GM19468 (cell line): ENCODE measurements around the gene KLHL25.
"Not testable (repeated sequence)": the region's sequence is repeated elsewhere in the genome, so short reads cannot be mapped to it uniquely, and the experiment has no call there.

Experiments
- ATAC-seq: cut with Tn5 transposase; IDR thresholded peaks from one replicate; pipeline ENCODE4 v1.9.1; 2021; ENCODE audit warnings: mild to moderate bottlenecking, moderate library complexity, moderate number of reproducible peaks; ENCODE audit not compliant: unreplicated experiment; ENCODE audit errors: extremely low read depth

KLHL25 gene, protein sequence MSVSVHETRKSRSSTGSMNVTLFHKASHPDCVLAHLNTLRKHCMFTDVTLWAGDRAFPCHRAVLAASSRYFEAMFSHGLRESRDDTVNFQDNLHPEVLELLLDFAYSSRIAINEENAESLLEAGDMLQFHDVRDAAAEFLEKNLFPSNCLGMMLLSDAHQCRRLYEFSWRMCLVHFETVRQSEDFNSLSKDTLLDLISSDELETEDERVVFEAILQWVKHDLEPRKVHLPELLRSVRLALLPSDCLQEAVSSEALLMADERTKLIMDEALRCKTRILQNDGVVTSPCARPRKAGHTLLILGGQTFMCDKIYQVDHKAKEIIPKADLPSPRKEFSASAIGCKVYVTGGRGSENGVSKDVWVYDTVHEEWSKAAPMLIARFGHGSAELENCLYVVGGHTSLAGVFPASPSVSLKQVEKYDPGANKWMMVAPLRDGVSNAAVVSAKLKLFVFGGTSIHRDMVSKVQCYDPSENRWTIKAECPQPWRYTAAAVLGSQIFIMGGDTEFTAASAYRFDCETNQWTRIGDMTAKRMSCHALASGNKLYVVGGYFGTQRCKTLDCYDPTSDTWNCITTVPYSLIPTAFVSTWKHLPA

DNA sequence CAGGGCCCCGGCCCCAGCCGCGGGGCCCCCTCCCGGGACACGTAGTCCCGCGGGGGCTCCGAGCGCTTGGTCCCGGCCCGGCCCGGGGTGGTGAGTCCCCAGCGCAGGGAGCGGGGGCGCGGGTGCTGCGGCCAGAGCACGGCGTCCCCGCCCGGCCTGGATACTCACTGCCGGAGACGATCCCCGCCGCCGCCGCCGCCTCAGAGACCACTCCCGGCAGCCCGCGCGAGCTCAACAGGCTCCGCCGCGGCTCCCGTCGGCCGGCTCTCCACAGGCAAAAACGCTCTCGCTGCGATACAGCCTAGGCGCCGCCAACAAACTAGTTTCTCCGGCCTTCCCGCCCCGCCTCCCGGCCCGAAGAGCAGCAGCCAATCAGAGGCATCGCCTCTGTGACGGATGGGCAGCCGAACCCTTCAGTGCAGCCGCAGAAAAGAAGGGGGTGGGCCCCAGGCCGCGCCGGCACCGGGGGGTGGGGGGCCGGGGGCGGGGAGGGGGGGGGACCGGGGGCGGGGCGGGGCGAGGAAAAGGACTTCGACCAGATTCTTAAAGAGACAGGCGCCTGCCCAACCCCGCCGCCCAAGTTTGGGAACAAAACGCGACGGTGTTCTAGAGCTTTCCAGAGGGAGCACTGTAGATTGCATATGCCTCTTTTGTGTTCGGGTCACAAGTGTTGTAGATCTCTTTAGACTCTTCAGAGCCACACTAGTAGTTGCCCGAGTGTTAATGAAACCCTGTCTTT lies at the start of gene KLHL25:
Gene KLHL25 (minus strand): TSS at position 328 of the 739 bp plus-strand sequence. CDS start 25,115 bp downstream, outside the sequence.
- ATAC-seq, result peak; percentile 97

DNA sequence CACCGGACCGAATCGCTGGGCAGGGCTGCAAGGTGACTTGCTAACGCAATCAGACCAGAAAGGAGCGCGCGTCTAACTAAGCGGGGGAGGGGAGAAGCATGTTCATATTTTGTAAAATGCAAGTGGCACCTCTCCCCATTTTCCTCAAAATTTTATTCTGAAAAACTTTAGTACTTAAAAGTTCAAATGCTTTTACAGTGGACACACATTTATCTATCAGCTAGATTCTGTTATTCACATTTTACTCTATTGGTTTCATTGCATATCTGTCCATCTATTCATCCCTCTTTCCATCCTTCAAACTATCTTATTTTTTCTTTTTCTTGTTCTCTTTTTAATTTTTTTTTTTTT lies 46.1 kb upstream of the KLHL25 start:
- ATAC-seq, result no peak

DNA sequence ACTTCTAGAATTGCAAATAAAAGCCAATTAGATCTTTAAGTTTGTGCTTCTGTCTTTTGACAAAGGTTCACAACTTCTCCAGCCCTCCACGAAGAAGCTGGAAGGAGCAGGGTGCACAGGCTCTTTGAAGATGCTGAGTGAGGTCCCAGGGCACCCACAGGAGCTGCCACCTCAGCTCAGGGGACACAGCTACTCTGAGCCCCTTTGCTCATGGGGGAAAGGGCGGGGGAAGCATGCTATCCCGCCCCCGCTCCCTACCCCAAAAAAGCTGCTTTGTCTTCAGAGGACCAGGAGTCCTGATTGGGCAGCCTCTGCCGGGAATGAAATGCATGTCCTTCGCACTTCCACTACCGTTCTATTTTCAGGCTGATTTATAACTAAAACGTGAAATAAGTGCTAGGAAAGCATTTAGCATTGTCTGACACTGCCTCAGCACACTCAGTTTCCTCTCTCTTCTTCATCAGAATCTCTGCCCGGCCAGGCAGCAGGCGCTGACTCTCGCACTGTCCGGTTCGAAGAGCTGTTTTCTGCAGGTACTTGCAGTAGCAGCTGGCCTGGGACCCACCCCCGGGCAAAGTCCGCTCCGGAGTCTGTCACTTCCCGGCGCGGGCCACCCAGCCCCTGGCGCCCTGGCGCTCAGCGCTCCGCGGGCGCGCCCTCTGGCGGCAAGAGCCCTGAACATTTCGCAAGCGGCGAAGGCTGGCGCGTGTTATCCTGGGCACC lies 45.5 kb upstream of the KLHL25 start:
- ATAC-seq, result peak; percentile 89

DNA sequence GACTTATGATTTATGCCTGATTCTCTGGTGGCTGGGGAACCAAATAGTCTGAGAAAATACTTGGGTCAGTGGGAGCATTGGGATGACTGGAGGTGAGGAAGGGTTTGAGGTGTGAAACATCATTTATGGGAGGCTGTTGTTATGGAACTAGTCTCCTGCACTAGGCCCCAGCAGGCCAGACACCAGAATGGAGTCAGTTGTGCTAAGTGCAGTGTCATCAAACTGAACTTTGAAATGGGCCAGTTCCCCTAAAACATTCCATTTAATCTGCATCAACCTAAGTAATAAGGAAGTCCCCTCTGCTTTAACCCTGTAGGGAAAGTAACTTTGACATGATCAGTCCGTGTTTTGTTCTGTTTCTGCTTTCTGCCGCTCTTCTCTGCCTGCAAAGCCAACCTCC lies 44.9 kb upstream of the KLHL25 start:
- no peak for ATAC-seq

DNA sequence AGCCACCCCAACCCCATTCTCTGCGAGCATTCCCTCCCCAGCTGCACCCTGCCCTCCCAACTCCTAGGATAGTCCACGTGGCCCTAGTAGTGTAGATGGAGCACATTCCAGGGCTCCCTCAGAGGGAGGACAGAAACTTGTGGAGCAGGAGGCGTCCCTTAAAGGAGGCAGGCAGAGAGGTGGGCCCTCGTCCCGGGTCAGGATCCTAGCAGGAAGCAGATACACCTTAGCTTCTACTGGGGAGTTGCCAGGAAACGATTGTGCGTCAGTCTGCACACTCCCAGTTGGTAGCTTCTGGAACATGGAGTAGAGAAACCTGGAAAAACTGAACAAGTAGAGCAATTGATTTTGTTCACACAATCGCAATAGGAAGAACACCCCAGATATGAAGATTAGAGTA lies 43.9 kb upstream of the KLHL25 start:
- no peak for ATAC-seq

DNA sequence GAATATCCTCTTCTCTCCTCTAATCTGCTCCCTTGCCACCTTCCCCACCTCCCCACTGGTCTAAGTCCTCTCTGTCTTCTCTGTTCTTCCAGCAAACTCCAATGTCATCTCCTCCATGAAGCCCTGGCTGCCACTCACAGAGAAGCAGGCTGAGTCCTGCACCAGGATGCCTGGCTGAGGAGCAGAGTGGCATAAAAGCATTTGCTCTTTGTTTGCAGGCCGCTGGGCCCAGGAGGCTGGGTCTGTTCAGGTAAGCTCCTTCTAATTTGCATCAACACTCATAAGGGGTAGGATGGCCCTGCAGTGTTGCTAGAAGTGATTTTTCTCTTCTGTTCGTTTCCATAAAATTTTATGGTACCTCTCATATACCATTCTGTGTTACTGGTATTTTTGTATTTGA lies 43.2 kb upstream of the KLHL25 start:
- ATAC-seq, result no peak

DNA sequence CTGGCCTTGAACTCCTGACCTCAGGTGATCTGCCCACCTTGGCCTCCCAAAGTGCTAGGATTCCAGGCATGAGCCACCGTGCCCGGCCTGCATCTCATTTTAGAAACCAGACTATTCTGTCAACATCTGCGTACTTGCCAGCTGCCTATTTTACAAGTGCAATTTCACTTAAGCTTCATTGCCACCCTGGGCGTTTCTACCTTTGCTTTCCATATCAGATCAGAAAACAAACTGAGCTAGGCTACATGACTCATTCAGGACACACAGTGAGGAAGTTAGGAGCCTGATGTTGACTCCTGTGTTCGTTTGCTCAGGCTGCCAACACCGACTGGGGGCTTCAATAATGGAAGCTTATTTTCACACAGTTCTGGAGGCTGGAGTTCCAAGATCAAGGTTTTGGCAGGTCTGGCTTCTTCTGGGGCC lies 42.3 kb upstream of the KLHL25 start:
- ATAC-seq, result no peak

DNA sequence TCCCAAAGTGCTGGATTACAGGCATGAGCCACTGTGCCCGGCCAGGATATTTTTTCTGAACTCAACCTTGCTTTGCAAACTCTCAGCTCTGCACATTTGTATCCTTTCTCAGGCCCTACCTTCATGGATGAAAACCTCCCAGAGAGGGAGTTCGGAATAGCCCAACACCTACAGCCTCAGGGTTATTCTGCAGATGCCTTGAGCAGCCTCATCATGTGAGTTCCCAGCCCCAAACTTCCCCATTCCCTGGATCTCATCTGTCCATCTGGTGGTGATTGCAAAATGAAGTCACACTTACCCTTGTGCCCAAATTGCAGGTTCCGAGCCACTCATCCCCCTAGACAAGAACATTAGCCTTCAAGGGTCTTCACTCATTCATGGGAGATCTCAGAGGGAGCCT lies 39.9 kb upstream of the KLHL25 start:
- ATAC-seq, result no peak

DNA sequence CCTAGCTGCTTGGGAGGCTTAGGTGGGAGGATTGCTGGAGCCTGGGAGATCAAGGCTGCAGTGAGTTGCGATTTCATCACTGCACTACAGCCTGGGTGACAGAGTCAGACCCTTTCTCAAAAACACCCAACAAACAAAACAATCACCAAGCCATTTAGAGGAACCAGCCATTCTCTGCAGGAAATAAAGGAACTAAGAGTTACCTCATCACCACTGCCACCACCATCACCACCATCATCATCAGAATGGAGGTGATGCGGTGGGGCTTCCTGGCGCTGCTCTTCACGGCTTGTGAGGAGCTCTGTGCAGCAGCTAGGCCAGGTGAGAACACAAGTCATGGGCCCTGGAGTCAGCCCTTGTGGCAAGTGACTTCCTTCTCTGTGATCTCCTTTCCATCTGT lies 37.7 kb upstream of the KLHL25 start:
- ATAC-seq, result no peak

DNA sequence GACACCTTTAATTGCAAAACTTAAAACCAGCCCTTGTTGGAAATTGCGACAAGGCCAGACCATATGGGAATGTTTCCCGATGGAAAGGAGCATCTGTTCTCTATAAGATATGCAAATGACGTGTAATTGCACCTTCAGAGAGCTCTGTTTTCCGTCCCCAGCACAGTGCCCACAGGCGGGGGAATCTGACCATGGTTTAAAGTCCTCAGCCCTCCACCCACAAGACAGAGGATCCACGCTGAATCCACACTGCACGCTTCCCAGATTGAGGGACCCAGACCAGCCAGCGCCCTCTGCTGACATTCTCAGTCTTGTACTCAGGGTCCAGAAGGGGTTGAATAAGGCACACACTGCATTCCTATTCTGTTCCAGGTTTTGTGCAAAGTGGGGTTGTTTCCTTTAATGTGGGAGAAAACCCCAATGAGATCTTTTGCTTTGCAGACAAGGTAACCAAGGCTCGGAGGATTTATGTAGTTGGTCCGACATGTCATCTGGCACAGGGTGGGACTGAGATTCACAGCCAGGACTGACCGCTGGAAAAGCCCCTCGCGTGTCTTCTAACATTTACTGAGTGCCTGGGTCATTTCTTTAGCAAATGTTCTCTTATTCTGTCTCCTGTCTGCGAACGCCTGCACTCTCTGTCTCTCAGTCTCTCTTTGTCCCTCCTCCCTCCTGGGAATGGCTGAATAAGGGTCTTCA lies 36.8 kb upstream of the KLHL25 start:
- ATAC-seq, result no peak

DNA sequence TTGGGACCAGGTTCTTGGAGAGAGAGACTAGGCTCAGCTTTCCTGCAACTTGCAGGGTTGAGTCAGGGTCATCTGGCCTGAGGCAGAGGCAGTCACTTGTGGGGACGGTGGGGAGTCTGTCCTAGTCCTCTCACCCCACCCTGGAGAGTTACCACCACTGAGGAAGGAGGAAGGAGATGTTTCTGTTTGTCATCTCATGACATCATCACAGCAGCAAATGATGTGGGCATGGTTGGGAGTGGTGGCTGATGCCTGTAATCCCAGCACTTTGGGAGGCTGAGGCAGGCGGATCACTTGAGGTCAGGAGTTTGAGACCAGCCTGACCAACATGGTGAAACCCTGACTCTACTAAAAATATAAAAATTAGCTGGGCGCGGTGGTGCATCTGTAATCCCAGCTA lies 35.0 kb upstream of the KLHL25 start:
- not testable (repeated sequence) for ATAC-seq

DNA sequence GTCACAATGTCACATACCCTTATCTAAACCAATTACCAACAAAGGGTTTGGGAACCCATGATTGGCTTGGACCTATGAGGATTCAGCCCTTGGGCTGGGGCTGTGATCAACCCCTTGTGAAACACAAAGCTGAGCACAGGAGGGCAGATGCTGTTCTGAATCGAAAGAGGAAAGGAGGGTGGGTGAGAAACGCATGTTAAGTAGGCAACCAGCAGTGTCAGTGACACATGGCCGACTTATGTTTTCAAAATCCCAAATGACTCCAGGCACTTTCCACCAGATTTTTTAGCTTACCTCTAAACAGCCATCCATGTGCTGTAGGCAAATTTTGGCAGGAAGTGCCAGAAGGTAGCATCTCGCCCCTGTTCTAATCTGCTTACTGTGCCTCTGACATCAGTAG lies 34.1 kb upstream of the KLHL25 start:
- ATAC-seq, result no peak

DNA sequence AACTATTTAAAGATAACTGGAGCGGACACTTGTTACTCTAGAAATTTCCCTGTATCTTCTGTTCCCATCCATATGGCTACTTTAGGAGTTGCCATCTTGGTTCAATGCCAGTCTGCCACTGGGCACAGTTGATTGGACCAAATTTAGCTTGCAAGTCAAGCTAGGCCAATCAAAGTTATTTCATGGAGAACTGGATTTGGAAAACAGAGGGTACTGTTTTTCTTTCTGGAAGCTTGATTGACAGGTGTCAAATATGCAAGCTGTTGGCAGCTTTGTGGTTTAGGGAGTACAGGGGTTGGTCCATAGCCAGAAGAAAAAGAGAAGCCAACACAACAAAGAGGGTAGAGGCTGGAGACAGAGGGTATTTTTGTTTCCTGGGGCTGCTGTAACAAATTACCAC lies 33.4 kb upstream of the KLHL25 start:
- ATAC-seq, result no peak

DNA sequence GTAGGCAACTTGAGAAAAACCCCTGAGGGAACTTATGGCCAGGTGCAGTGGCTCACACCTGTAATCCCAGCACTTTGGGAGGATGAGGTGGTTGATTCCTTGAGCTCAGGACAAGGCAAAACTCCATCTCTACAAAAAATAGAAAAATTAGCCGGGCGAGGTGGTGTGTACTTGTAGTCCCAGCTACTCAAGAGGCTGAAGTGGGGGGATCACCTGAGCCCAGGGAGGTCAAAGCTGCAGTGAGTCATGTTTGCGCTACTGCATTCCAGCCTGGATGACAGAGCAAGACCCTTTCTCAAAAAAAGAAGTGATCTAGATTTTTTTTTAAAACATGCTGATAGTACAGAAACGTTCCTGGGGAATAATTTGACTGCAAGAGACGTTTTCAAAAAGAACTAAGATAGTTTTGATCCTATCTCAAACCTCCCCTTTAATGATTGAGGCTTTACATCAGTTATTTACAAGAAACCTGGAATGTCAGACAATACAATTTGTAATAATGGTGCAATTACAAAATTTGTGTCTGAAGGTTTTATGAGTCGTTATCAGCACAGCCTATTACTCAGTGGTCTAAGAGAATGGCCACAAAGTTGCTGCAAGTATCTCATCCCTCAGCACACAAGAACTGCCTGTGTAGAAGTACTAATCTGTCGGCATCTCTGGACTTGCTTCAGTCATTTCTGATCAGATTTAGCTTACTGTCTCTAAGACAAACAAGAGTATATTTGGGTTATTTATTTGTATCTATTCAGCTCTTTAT lies 32.2 kb upstream of the KLHL25 start:
- no peak for ATAC-seq

DNA sequence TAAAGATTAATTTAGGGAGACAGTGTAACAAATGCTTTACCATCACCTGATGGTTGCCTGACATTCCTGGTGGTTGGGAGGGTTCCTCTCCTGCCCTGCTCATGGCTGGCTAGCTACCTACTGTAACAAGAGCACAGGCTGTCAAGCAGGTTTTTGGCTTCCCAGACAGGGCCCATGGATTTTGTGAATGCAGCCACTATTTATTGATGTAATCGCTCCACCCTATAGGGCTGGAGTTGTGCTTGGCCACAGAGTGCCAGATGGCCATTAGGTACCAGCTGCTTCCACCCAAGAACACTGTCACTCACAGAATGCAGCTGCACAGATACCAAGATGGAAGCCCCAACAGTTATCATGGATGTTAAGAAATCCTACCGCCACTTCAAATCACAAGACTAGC lies 31.0 kb upstream of the KLHL25 start:
- no peak for ATAC-seq

DNA sequence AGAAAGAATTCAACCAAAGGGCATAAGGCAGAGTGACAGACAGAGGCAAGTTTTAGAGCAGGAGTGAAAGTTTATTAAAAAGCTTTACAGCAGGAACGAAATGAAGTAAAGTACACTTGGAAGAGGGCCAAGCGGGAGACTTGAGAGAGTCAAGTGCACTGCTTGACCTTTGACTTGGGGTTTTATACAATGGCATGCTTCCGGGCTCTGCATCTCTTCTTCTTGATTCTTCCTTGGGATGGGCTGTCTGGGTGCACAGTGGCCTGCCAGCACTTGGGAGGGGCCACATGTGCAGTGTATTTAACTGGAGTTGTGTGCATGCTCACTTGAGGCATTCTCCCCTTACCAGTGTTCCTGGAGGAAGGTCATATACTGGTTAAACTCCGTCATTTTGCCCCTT lies 30.4 kb upstream of the KLHL25 start:
- no peak for ATAC-seq

DNA sequence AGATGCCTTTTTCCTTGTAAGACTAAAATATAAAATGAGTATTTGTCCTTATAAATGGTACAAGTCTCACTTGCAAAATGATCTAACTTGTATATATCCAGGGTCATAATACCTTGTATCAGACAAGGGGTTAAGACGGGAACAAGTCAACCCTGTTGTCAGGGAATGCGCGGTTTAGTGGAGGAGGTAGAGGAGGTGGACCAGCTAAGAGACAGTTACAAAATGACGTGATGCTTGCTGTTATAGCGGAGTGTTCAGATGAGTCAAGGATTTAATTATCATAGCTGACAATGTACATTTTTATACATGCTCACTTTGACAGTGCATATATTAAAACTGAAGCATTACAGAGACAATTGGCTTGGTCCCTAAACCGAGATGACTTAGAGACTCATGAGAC lies 26.8 kb upstream of the KLHL25 start:
- ATAC-seq, result no peak

DNA sequence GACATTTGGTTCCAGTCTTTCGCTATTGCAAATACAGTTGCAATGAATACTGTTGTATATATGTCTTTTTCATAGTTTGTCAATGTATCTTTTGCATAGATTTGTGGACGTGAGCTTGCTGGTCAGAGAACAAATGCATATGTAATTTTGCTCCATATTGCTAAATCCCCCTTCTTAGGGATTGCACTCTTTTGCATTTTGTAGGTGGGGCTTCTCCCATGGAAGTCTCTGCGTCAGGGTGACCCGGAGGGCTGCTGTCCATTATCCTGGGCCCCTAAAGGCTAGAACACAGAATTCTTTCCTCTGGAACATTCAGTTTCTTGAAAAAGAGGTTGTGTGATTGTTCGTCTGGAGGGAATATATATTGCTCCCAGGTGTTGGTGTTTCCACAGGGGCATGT lies 25.2 kb upstream of the KLHL25 start:
- ATAC-seq, result no peak

DNA sequence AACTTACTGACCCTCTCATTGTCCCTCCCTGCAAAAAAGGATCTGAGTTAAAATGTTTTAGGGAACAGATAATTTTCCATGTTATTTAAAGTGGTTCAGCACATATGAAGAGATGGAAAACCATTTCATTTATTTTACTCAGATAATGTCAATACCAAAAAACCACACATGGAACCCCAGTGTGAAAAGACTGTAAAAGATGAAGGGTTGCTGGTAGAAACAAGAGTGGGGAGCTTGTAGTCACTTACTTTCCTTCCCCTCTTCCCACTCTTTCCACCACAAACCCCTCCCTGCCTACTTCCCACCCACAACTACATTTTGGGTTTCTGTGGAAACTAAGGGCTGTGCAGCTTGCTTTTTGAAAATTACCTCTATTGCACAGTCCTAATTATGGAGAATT lies 18.5 kb upstream of the KLHL25 start:
- no peak for ATAC-seq
